ENCODE results near the gene LDLRAP1.

Gene LDLRAP1

GRCh38 chr1:25617625-25618432, 74.4 kb downstream of the LDLRAP1 start:
- ChIA-PET POLR2A (no interaction called here), CTCF (interaction anchor here (1.0 to 2.6 kb wide), 3 partner anchors 8 to 45 kb away, joined by 3 to 16 read pairs (median 7); no protein-coding TSS in a partner anchor)
- DNase-seq (ENCODE audit: extremely low spot score), result no peak
- TF ChIP-seq, protein P1, sequence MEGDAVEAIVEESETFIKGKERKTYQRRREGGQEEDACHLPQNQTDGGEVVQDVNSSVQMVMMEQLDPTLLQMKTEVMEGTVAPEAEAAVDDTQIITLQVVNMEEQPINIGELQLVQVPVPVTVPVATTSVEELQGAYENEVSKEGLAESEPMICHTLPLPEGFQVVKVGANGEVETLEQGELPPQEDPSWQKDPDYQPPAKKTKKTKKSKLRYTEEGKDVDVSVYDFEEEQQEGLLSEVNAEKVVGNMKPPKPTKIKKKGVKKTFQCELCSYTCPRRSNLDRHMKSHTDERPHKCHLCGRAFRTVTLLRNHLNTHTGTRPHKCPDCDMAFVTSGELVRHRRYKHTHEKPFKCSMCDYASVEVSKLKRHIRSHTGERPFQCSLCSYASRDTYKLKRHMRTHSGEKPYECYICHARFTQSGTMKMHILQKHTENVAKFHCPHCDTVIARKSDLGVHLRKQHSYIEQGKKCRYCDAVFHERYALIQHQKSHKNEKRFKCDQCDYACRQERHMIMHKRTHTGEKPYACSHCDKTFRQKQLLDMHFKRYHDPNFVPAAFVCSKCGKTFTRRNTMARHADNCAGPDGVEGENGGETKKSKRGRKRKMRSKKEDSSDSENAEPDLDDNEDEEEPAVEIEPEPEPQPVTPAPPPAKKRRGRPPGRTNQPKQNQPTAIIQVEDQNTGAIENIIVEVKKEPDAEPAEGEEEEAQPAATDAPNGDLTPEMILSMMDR (IDR thresholded peaks at IDR 0.05; ENCODE audit: control extremely low read depth, extremely low read depth, low read depth, missing control alignments), result no peak

DNA sequence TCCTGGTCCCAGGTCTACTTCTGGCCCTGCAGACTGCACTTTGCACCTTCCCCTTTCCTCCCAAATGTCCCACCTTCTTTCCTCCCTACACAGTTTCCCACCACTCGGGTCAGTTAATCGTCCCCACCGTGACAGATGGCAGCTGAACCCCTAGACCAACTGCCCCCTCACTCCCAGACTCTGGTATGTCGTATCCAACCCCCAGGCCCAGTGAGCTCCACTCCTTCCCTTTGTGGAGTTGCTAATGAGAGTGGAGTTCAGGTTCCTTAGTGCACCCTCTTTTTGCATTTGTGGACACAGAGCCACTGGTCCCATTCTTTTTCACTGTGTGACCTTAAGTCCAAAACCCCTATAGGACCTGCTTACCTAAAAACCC, 75.0 kb downstream of the LDLRAP1 start:
- POLR2A ChIA-PET, result no interaction called here

More for the DNA sequence above, 75.0 kb downstream of the LDLRAP1 start:
- TF ChIP-seq, protein P1 (IDR thresholded peaks at IDR 0.05; ENCODE audit: control extremely low read depth, extremely low read depth, low read depth, missing control alignments), result no peak
- CTCF ChIA-PET, result interaction anchor here (1.0 to 2.6 kb wide), 4 partner anchors 9 to 178 kb away, joined by 3 to 16 read pairs (median 6); no protein-coding TSS in a partner anchor
- no peak for DNase-seq (ENCODE audit: extremely low spot score)
